ENCODE results near the gene PSMC3IP. TPM values are rescaled to one million over a fixed set of nuclear protein-coding genes. Genes with fewer than 3 reads are reported as not detected.

The PSMC3IP gene
- total RNA-seq, 1 experiment from 2014 or later = 23.3 TPM

DNA sequence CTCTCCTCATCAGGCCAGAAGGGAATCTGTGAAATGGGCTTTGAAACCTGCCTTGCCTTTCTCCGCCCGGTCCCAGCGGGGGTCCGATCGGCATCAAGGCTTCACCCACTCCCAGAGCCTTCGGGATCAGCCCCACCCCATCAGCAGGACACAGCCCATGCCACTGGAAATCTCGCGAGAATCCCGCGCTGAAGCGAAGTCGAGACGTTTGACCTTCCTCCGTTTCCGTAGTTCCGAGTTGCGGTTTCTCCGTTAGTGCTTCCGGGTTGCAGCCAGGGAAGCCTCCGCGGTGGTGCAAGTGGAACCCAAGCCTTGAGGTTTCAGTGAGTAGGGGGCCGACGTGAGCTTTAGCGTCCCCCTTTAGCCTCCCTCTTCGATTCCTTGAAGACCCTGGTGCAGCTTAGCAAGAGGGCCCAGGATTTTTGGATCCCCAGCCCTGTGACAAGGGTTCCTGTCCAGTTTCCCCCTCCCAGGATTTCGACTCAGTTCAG lies 15.6 kb downstream of the PSMC3IP start, which contains the start of gene COASY (continued):
- TF ChIP-seq ZNF232 (CRISPR knock-in tag; IDR thresholded peaks at IDR 0.05) = no peak
- TF ChIP-seq, protein P1, sequence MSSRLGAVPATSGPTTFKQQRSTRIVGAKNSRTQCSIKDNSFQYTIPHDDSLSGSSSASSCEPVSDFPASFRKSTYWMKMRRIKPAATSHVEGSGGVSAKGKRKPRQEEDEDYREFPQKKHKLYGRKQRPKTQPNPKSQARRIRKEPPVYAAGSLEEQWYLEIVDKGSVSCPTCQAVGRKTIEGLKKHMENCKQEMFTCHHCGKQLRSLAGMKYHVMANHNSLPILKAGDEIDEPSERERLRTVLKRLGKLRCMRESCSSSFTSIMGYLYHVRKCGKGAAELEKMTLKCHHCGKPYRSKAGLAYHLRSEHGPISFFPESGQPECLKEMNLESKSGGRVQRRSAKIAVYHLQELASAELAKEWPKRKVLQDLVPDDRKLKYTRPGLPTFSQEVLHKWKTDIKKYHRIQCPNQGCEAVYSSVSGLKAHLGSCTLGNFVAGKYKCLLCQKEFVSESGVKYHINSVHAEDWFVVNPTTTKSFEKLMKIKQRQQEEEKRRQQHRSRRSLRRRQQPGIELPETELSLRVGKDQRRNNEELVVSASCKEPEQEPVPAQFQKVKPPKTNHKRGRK (CRISPR knock-in tag; IDR thresholded peaks at IDR 0.05; ENCODE audit: borderline replicate concordance) = no peak
- TF ChIP-seq, protein P2, sequence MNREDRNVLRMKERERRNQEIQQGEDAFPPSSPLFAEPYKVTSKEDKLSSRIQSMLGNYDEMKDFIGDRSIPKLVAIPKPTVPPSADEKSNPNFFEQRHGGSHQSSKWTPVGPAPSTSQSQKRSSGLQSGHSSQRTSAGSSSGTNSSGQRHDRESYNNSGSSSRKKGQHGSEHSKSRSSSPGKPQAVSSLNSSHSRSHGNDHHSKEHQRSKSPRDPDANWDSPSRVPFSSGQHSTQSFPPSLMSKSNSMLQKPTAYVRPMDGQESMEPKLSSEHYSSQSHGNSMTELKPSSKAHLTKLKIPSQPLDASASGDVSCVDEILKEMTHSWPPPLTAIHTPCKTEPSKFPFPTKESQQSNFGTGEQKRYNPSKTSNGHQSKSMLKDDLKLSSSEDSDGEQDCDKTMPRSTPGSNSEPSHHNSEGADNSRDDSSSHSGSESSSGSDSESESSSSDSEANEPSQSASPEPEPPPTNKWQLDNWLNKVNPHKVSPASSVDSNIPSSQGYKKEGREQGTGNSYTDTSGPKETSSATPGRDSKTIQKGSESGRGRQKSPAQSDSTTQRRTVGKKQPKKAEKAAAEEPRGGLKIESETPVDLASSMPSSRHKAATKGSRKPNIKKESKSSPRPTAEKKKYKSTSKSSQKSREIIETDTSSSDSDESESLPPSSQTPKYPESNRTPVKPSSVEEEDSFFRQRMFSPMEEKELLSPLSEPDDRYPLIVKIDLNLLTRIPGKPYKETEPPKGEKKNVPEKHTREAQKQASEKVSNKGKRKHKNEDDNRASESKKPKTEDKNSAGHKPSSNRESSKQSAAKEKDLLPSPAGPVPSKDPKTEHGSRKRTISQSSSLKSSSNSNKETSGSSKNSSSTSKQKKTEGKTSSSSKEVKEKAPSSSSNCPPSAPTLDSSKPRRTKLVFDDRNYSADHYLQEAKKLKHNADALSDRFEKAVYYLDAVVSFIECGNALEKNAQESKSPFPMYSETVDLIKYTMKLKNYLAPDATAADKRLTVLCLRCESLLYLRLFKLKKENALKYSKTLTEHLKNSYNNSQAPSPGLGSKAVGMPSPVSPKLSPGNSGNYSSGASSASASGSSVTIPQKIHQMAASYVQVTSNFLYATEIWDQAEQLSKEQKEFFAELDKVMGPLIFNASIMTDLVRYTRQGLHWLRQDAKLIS (CRISPR knock-in tag; IDR thresholded peaks at IDR 0.05; ENCODE audit: borderline replicate concordance) = no peak
- TF ChIP-seq, protein P3, sequence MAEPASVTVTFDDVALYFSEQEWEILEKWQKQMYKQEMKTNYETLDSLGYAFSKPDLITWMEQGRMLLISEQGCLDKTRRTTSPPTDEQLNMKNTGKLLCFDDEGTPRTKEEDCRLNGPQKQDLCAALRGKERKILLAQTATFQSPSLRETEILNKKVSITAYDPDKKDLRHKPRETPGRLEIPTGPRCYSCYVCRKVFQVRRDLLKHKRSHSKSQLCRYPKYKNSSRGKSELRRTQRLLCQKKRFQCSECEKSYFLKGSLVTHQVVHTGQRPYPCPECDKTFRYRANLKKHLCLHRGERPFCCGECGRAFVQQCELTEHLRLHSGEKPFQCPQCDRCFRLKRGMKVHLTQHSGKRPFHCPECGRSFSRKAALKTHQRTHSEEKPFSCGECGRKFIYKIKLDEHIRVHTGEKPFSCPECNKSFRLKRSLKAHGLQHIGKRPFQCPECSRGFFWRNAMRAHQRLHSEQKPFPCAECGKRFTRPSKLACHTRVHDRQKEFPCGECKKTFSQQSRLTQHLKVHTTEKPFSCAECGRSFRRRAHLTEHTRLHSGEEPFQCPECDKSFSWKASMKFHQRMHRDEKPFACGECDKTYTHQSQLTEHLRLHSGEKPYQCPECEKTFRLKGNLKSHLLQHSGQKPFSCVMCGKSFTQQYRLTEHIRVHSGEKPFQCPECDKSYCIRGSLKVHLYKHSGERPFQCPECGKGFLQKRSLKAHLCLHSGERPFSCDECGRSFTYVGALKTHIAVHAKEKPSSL (CRISPR knock-in tag; conservative IDR thresholded peaks at IDR 0.05) = no peak
- TF ChIP-seq, protein P4, sequence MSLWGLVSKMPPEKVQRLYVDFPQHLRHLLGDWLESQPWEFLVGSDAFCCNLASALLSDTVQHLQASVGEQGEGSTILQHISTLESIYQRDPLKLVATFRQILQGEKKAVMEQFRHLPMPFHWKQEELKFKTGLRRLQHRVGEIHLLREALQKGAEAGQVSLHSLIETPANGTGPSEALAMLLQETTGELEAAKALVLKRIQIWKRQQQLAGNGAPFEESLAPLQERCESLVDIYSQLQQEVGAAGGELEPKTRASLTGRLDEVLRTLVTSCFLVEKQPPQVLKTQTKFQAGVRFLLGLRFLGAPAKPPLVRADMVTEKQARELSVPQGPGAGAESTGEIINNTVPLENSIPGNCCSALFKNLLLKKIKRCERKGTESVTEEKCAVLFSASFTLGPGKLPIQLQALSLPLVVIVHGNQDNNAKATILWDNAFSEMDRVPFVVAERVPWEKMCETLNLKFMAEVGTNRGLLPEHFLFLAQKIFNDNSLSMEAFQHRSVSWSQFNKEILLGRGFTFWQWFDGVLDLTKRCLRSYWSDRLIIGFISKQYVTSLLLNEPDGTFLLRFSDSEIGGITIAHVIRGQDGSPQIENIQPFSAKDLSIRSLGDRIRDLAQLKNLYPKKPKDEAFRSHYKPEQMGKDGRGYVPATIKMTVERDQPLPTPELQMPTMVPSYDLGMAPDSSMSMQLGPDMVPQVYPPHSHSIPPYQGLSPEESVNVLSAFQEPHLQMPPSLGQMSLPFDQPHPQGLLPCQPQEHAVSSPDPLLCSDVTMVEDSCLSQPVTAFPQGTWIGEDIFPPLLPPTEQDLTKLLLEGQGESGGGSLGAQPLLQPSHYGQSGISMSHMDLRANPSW (CRISPR knock-in tag; conservative IDR thresholded peaks at IDR 0.05; ENCODE audit: low read depth) = no peak
- no peak for TF ChIP-seq SMAD3 (CRISPR knock-in tag; IDR thresholded peaks at IDR 0.05; ENCODE audit: borderline replicate concordance)
- TF ChIP-seq, protein P5, sequence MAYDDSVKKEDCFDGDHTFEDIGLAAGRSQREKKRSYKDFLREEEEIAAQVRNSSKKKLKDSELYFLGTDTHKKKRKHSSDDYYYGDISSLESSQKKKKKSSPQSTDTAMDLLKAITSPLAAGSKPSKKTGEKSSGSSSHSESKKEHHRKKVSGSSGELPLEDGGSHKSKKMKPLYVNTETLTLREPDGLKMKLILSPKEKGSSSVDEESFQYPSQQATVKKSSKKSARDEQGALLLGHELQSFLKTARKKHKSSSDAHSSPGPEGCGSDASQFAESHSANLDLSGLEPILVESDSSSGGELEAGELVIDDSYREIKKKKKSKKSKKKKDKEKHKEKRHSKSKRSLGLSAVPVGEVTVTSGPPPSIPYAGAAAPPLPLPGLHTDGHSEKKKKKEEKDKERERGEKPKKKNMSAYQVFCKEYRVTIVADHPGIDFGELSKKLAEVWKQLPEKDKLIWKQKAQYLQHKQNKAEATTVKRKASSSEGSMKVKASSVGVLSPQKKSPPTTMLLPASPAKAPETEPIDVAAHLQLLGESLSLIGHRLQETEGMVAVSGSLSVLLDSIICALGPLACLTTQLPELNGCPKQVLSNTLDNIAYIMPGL (CRISPR knock-in tag; IDR thresholded peaks at IDR 0.05) = peak; percentile 55; the same call in 1 of the 2 replicates
- TF ChIP-seq ZNF263 (CRISPR knock-in tag; IDR thresholded peaks at IDR 0.05; ENCODE audit: low read depth) = no peak
- TF ChIP-seq NFE2L1 (CRISPR knock-in tag; IDR thresholded peaks at IDR 0.05) = no peak
- TF ChIP-seq SP1 (CRISPR knock-in tag; conservative IDR thresholded peaks at IDR 0.05) = peak; percentile 63
- TF ChIP-seq, protein P6, sequence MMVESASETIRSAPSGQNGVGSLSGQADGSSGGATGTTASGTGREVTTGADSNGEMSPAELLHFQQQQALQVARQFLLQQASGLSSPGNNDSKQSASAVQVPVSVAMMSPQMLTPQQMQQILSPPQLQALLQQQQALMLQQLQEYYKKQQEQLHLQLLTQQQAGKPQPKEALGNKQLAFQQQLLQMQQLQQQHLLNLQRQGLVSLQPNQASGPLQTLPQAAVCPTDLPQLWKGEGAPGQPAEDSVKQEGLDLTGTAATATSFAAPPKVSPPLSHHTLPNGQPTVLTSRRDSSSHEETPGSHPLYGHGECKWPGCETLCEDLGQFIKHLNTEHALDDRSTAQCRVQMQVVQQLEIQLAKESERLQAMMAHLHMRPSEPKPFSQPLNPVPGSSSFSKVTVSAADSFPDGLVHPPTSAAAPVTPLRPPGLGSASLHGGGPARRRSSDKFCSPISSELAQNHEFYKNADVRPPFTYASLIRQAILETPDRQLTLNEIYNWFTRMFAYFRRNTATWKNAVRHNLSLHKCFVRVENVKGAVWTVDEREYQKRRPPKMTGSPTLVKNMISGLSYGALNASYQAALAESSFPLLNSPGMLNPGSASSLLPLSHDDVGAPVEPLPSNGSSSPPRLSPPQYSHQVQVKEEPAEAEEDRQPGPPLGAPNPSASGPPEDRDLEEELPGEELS (CRISPR knock-in tag; IDR thresholded peaks at IDR 0.05) = no peak
- TF ChIP-seq, protein P7, sequence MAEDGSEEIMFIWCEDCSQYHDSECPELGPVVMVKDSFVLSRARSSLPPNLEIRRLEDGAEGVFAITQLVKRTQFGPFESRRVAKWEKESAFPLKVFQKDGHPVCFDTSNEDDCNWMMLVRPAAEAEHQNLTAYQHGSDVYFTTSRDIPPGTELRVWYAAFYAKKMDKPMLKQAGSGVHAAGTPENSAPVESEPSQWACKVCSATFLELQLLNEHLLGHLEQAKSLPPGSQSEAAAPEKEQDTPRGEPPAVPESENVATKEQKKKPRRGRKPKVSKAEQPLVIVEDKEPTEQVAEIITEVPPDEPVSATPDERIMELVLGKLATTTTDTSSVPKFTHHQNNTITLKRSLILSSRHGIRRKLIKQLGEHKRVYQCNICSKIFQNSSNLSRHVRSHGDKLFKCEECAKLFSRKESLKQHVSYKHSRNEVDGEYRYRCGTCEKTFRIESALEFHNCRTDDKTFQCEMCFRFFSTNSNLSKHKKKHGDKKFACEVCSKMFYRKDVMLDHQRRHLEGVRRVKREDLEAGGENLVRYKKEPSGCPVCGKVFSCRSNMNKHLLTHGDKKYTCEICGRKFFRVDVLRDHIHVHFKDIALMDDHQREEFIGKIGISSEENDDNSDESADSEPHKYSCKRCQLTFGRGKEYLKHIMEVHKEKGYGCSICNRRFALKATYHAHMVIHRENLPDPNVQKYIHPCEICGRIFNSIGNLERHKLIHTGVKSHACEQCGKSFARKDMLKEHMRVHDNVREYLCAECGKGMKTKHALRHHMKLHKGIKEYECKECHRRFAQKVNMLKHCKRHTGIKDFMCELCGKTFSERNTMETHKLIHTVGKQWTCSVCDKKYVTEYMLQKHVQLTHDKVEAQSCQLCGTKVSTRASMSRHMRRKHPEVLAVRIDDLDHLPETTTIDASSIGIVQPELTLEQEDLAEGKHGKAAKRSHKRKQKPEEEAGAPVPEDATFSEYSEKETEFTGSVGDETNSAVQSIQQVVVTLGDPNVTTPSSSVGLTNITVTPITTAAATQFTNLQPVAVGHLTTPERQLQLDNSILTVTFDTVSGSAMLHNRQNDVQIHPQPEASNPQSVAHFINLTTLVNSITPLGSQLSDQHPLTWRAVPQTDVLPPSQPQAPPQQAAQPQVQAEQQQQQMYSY (CRISPR knock-in tag; IDR thresholded peaks at IDR 0.05) = no peak
- no peak for TF ChIP-seq TEAD4 (CRISPR knock-in tag; IDR thresholded peaks at IDR 0.05)
- peak; percentile 78; the same call in 1 of the 2 replicates for TF ChIP-seq CBFB (CRISPR knock-in tag; IDR thresholded peaks at IDR 0.05; ENCODE audit: low read depth)
- TF ChIP-seq, protein P8, sequence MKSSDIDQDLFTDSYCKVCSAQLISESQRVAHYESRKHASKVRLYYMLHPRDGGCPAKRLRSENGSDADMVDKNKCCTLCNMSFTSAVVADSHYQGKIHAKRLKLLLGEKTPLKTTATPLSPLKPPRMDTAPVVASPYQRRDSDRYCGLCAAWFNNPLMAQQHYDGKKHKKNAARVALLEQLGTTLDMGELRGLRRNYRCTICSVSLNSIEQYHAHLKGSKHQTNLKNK (CRISPR knock-in tag; IDR thresholded peaks at IDR 0.05) = no peak
- peak; percentile 75; the same call in 1 of the 2 replicates for TF ChIP-seq TEAD1 (CRISPR knock-in tag; IDR thresholded peaks at IDR 0.05)
- TF ChIP-seq, protein P9, sequence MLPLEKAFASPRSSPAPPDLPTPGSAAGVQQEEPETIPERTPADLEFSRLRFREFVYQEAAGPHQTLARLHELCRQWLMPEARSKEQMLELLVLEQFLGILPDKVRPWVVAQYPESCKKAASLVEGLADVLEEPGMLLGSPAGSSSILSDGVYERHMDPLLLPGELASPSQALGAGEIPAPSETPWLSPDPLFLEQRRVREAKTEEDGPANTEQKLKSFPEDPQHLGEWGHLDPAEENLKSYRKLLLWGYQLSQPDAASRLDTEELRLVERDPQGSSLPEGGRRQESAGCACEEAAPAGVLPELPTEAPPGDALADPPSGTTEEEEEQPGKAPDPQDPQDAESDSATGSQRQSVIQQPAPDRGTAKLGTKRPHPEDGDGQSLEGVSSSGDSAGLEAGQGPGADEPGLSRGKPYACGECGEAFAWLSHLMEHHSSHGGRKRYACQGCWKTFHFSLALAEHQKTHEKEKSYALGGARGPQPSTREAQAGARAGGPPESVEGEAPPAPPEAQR (CRISPR knock-in tag; IDR thresholded peaks at IDR 0.05) = no peak
- no peak for TF ChIP-seq ZNF416 (CRISPR knock-in tag; IDR thresholded peaks at IDR 0.05)

All from WTC11 (cell line).